Suppressor macrophage treated with lipopolysaccharide for 1 hour (primary cell): ENCODE data around the gene AGAP9.

Source experiments
- DNase-seq, 3 donors: peaks; one replicate each; pipeline ENCODE4 v3.0.0-alpha.2; 2020 to 2022

AGAP9 gene

DNA sequence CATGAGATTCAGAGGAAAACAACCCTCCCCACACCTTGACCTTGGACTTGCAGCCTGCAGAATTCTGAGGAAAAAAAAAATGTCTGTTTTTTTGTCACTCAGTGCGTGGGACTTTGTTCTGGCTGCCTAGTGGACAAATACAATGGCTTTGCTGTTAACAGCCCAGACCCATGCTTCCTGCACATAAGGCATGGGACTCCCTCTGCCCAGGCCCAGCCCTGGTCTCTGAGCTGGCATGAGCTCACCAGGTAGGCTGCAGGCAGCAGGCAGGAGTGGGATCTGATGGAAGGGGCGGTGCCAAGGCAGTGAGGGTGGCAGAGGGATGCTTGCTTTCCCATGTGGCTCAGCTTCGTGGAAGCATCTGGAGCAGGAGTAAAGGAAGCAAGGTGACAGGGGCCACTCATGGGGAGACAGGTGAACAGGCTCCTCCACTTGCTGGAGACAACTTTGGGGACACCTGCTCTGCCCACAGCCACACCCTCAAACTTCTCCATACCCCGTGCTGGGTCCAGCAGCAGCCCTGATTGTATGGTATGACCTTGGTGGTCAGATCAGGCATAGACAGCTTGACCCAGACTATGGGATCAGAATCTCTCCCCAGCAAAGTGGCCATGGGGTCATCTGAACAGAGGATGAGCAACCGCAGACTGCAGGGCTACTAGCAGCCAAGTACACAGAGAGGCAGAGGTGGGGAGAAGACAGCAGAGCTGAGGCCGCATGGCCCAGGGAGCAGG lies 66.5 kb downstream of the AGAP9 start:
- DNase-seq, result no peak

- peak in 1 of 3 donors; percentile 10 for DNase-seq
Observed at GRCh38 chr10:47456079-47456785, 67.2 kb downstream of the AGAP9 start.

DNA sequence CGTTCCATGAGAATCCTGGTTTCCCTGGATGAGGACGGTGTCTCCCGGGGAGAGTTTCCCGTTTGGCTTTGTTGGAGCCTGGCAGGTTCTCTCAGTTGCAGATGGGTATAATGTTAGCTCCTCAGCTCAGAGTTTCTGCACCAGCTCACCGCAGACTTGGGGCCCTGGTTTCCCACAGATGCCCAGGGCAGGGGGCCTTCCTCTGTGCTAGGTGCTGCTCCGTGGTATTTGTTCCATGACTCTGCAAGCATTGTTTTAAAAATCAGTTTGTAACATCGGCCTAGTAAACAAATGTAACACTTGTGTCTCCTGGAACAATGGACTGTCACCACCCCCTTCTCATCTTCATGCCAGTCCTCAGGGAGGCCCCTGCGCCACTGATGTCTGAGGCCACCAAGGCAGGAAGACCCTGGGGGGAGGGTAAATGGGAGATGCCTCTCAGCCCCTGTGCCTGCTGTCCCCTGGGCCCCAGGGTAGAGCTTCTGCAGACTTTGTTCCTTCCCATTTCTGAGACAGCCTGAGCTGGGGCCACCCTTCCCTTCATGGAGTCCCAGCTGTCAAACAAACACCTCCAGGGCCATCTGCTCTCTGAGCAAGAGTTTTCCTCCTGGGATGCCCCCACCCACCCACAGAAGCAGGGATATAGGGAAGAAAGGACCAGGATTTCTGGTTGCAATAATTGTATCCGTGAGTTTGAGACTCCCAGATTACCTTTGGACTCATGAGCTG lies 67.9 kb downstream of the AGAP9 start:
- DNase-seq, result peak in 1 of 3 donors; percentile 12

DNA sequence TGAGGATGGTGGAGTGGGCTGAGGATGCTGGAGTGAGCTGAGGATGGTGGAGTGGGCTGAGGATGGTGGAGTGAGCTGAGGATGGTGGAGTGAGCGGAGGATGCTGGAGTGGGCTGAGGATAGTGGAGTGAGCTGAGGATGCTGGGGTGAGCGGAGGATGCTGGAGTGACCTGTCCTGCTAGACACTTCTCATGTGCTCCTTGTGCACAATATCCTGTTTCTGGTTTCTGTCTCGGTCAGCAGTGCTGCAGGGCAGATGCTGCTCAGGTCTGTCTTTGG lies 68.7 kb downstream of the AGAP9 start:
- DNase-seq, result no peak

DNA sequence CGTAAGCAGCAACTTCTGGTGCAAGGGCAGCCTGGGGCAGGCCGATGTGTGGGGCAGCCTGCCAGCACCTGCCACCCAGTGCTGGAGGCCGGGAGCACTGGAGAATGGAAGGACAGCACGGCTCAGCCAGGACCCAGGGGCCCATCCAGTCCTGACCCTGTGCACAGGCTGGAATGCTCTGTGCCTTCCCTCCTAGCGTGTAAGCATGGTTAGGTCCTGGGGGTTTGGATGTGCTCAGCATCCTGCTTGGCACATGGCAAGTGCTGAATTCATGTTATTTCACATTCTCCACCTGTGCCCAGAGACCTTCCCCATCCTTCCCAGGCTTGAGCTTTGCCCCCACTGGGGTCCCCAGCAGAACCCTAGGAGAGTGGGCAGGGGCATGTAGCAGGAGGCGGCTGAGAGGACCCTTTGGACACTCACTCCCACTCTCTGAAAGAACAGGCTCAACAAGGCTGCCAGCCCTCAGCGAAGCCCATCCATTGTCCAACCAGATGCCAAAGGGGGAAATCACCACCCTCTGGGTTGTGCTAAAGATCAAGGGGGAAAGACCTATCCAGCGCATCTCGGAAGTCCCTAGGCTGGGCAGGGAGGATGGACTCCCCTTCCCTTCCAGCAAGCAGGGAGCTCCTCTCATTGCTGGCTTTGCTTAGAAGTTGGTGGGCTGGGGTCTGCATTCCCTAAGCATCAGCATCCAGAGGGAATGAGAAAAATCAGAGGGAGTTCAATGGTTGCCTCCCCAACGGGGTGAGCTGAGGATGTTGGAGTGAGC lies 69.2 kb downstream of the AGAP9 start:
- DNase-seq, result peak in 1 of 3 donors; percentile 14

DNA sequence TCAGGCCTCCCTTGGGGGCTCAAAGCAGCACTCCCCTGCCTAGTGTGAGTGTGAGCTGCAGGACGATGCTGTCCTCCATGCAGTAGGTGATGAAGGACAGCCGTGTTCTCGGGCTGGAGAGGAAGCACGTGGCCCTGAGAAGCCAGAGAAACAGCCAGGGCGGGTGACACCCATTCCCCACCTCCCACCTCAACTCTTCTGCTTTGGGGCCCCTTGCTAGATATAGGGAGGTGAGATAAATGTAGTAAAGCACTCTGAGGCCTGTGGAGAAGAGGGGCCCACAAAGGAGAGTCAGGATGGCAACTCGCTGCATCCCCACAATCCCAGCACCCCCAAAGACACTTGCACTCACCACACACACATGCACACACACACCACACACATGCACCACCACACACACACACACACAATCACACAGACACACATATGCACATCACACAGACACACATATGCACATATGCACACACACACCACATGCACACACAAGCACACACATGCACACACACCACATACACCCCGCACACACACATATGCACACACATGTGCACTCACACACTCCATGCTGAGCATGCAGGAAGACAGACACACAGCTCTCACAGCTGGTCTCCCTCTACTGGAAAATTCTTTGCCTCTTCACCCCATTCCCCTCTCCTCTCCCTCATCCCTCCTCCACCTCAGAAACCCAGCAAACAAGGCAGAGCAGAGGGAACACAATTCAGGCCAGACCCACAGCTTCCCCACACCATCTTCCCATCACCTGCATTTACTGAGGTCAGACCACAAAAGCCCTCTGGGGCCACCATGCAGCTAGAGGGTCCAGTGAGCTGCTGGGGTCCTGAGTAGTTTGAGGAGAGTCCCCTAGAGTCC lies 70.1 kb downstream of the AGAP9 start:
- peak in 1 of 3 donors; percentile 14 for DNase-seq

- peak in 1 of 3 donors; percentile 12 for DNase-seq
Observed at GRCh38 chr10:47452495-47453140, 70.8 kb downstream of the AGAP9 start.

DNA sequence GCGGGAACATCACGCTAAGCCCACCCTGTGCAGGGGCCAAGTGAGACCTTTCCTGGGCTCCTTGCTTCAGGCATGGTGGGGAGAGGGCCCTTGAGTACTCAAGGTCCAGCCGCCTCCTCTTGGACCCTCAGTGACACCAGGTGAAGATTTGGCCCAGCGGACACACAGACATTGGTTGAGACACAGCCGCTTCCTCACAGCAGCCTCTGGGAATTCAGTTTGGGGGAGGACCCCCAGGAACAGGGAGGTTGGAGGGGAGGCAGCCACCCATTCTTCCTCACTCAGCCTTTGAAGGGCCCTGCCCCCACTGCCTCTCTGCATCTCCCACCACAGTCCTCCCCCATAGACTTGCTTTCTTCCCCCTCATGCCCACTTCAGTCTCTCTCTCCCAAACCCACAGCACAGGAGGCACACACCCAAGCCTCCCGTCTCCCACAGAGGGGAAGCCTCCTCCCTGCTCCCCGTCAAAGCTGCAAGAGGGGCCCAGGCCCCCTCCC lies 71.4 kb downstream of the AGAP9 start:
- no peak for DNase-seq
